ENCODE measurements around the gene ROBO2.

The ROBO2 gene

DNA sequence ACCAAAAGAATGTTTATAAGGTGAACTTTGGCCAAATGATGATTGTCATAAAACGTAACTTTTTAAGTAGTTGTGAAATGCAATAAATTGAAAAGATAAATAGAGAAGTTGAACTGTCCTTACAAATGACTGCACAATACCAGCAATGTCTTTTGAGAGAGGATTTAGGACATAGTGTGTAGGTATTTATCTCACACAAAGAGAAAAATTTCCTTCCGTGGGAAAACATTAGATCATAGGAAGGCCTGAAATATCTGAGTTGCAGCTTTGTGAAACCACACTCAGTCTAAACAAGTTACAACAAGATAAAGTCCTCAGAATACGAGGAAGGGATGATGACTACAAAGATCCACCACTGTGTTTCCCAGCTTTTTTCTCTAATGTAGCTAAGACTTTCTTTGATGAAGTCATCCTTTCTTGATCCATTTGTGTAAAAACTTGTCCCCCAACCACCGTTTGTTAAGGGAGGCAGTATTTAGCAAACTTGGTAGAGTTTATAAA lies 16.0 kb downstream of the ROBO2 start:
- ChIA-PET POLR2A (no interaction called here), CTCF (interaction anchor here (0.8 kb wide), 1 partner anchor 86 kb away, joined by 3 read pairs; no protein-coding TSS in a partner anchor)
- no peak for TF ChIP-seq L3MBTL2 (conservative IDR thresholded peaks at IDR 0.05)
- DNase-seq (ENCODE audit: extremely low spot score) = no peak

DNA sequence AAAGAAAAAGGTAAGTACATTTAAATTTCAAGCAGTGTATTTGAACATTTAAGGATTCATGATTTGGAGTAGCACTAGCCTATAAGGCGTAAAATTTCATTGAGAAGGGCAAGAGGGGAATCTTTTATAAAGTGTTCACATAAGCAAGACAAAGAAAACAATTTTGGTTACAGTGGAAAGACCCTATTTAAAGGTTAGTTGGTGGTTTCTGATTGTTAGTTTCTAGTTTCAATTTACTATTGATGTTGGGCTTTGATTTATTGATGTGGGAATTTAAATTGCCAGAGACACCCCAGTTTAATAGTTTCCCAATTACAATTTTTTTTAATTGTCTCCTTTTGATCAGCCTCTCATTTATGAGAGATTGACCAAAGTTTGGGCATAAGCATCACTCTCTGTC lies 19.5 kb downstream of the ROBO2 start:
- POLR2A ChIA-PET = no interaction called here
- CTCF ChIA-PET = interaction anchor here (1.2 kb wide), 1 partner anchor 24 kb away, joined by 3 read pairs; no protein-coding TSS in a partner anchor
- DNase-seq (ENCODE audit: extremely low spot score) = no peak
- TF ChIP-seq TARDBP (IDR thresholded peaks at IDR 0.05) = no peak
- TF ChIP-seq ZNF384 (IDR thresholded peaks at IDR 0.05) = no peak
- no peak for TF ChIP-seq SP1 (IDR thresholded peaks at IDR 0.05)
- TF ChIP-seq ELF4 (IDR thresholded peaks at IDR 0.05) = no peak
- no peak for TF ChIP-seq ARNT (IDR thresholded peaks at IDR 0.05)

DNA sequence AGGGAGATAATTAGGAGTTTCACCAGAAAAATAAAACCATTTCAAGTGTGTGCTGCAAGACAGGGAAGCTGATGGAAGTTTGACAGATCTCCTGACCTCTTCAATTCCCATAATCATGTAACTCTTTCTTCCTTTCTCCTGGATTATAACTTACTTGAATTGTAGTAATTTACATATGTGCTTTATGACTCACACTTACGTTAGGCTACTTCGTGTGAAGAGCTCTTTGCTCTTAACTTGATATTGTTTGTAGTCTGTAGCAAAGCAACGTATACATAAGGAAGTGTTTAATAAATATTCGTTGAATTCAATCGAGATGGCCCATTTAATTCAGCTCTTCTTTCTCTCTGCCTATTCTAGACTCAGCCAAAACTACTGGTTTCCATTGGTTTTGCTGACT lies 23.5 kb downstream of the ROBO2 start:
- DNase-seq (ENCODE audit: extremely low spot score) = no peak
- ChIA-PET CTCF (no interaction called here), POLR2A (no interaction called here)
- no peak for TF ChIP-seq SUZ12 (IDR thresholded peaks at IDR 0.05)
- TF ChIP-seq FOXM1 (IDR thresholded peaks at IDR 0.05; ENCODE audit: borderline replicate concordance) = no peak
- no peak for TF ChIP-seq ARNT (IDR thresholded peaks at IDR 0.05)
- TF ChIP-seq FOXK2 (IDR thresholded peaks at IDR 0.05) = no peak
- no peak for TF ChIP-seq HDGF (IDR thresholded peaks at IDR 0.05; ENCODE audit: borderline replicate concordance)
- TF ChIP-seq CTBP1 (IDR thresholded peaks at IDR 0.05; ENCODE audit: borderline replicate concordance) = no peak
- TF ChIP-seq SP1 (IDR thresholded peaks at IDR 0.05) = no peak
- TF ChIP-seq, protein P1, sequence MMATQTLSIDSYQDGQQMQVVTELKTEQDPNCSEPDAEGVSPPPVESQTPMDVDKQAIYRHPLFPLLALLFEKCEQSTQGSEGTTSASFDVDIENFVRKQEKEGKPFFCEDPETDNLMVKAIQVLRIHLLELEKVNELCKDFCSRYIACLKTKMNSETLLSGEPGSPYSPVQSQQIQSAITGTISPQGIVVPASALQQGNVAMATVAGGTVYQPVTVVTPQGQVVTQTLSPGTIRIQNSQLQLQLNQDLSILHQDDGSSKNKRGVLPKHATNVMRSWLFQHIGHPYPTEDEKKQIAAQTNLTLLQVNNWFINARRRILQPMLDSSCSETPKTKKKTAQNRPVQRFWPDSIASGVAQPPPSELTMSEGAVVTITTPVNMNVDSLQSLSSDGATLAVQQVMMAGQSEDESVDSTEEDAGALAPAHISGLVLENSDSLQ (IDR thresholded peaks at IDR 0.05) = no peak
- TF ChIP-seq ELF4 (IDR thresholded peaks at IDR 0.05) = no peak
- TF ChIP-seq BHLHE40 (IDR thresholded peaks at IDR 0.05; ENCODE audit: borderline replicate concordance) = no peak
- no peak for TF ChIP-seq TARDBP (IDR thresholded peaks at IDR 0.05)
- no peak for TF ChIP-seq ZNF384 (IDR thresholded peaks at IDR 0.05)
- TF ChIP-seq FOXA1 (IDR thresholded peaks at IDR 0.05) = no peak
- no peak for TF ChIP-seq L3MBTL2 (conservative IDR thresholded peaks at IDR 0.05)
- no peak for TF ChIP-seq LEF1 (IDR thresholded peaks at IDR 0.05; ENCODE audit: borderline replicate concordance)

DNA sequence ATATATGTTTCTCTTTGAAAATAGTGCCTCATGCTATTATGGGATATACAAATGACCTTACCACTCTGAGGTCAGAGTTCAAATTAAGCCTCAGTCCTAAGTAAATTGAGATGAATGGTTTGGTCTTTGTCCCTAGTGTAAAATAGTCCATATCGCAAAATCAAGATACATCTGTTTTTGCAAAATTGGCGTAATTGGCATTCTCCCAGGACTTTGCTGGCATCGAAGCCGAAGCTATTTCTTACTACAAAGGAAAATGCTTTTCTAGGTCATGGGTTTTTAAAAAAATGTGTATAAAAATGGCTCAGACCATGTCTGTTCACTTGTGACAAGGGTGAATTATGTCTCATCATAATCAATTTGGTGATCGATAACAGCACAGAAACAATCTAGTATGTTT lies 25.9 kb downstream of the ROBO2 start:
- no peak for DNase-seq (ENCODE audit: extremely low spot score)
- ChIA-PET CTCF (no interaction called here), POLR2A (no interaction called here)
- TF ChIP-seq FOXM1 (IDR thresholded peaks at IDR 0.05; ENCODE audit: borderline replicate concordance) = no peak
- TF ChIP-seq, protein P1 (IDR thresholded peaks at IDR 0.05) = no peak
- no peak for TF ChIP-seq HDGF (IDR thresholded peaks at IDR 0.05; ENCODE audit: borderline replicate concordance)
- TF ChIP-seq LEF1 (IDR thresholded peaks at IDR 0.05; ENCODE audit: borderline replicate concordance) = no peak
- TF ChIP-seq L3MBTL2 (conservative IDR thresholded peaks at IDR 0.05) = no peak
- no peak for TF ChIP-seq CTBP1 (IDR thresholded peaks at IDR 0.05; ENCODE audit: borderline replicate concordance)

DNA sequence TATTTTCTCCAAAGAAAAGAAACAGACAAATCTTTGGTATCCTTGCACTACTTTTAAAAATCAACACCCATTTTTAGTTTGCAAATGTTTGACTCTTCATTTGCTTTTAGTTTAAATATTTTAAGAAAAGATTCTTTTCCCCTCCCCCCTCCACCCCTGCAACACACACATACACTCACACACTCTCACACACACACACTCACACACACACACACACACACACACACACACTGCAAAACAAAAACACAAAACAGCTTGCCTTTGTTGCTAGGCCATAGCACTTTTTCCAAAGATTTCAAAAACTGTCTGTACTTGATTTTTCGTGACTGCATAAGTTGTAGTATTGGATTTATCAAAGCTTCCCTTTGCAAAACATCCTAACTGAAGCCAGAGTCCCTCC lies 26.9 kb downstream of the ROBO2 start:
- TF ChIP-seq FOXM1 (IDR thresholded peaks at IDR 0.05; ENCODE audit: borderline replicate concordance) = no peak
- no peak for TF ChIP-seq ELF4 (IDR thresholded peaks at IDR 0.05)
- TF ChIP-seq LEF1 (IDR thresholded peaks at IDR 0.05; ENCODE audit: borderline replicate concordance) = no peak
- TF ChIP-seq L3MBTL2 (conservative IDR thresholded peaks at IDR 0.05) = no peak
- no peak for TF ChIP-seq ZNF384 (IDR thresholded peaks at IDR 0.05)
- no peak for TF ChIP-seq BHLHE40 (IDR thresholded peaks at IDR 0.05; ENCODE audit: borderline replicate concordance)
- TF ChIP-seq CTBP1 (IDR thresholded peaks at IDR 0.05; ENCODE audit: borderline replicate concordance) = no peak
- DNase-seq (ENCODE audit: extremely low spot score) = no peak
- CTCF ChIA-PET = no interaction called here
- POLR2A ChIA-PET = no interaction called here

DNA sequence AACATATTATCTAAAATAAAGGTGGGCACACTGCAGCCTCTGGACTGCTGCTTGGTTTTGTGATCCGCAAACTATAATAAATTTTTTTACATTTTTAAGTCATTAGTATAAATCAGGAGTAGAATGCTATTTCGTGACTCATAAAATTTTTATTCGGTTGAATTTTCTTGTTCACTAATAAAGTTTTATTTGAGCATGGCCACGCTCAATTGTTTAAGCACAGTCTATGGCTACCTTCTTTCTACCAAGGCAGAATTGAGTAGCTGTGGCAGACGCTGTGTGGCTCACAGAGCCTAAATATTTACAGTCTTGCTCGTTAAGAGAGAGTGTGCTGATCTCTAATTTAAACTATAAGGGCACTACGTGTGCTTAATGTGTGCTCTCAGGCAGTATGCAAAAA lies 28.9 kb downstream of the ROBO2 start:
- no peak for TF ChIP-seq LEF1 (IDR thresholded peaks at IDR 0.05; ENCODE audit: borderline replicate concordance)
- no peak for TF ChIP-seq FOXA1 (IDR thresholded peaks at IDR 0.05)
- no peak for TF ChIP-seq CTBP1 (IDR thresholded peaks at IDR 0.05; ENCODE audit: borderline replicate concordance)
- TF ChIP-seq SP1 (IDR thresholded peaks at IDR 0.05) = no peak
- no peak for TF ChIP-seq TARDBP (IDR thresholded peaks at IDR 0.05)
- no peak for TF ChIP-seq ARNT (IDR thresholded peaks at IDR 0.05)
- no peak for TF ChIP-seq FOXK2 (IDR thresholded peaks at IDR 0.05)
- no peak for TF ChIP-seq HDGF (IDR thresholded peaks at IDR 0.05; ENCODE audit: borderline replicate concordance)
- no peak for TF ChIP-seq SUZ12 (IDR thresholded peaks at IDR 0.05)
- no peak for TF ChIP-seq ELF4 (IDR thresholded peaks at IDR 0.05)
- TF ChIP-seq BHLHE40 (IDR thresholded peaks at IDR 0.05; ENCODE audit: borderline replicate concordance) = no peak
- TF ChIP-seq NFRKB (IDR thresholded peaks at IDR 0.05) = no peak
- no peak for TF ChIP-seq FOXM1 (IDR thresholded peaks at IDR 0.05; ENCODE audit: borderline replicate concordance)
- TF ChIP-seq, protein P1 (IDR thresholded peaks at IDR 0.05) = no peak
- no peak for TF ChIP-seq L3MBTL2 (conservative IDR thresholded peaks at IDR 0.05)
- no peak for TF ChIP-seq ZNF384 (IDR thresholded peaks at IDR 0.05)
- CTCF ChIA-PET = no interaction called here
- POLR2A ChIA-PET = no interaction called here
- DNase-seq (ENCODE audit: extremely low spot score) = no peak

DNA sequence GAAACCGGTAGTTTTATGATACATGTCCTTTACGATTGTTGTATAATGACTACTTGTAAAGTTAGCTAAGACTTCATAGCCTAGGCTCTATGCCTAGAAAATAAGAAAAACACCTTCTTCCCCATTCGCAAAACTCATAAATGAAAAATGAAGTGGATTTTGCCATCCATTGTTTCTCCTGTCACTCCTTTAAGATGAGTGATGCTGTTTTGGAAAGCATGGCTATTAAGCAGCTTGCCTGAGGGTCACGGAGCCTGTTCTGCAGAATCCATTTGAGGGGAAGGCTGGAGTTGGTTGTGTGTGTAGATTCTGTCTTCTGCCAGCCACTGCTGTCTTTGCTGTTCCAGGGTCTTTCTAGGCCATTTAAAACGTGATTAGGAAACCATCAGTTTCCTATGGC lies 31.5 kb downstream of the ROBO2 start:
- DNase-seq (ENCODE audit: extremely low spot score) = no peak
- TF ChIP-seq CTBP1 (IDR thresholded peaks at IDR 0.05; ENCODE audit: borderline replicate concordance) (no peak), SUZ12 (IDR thresholded peaks at IDR 0.05) (no peak)
- TF ChIP-seq, protein P1 (IDR thresholded peaks at IDR 0.05) = peak; percentile 61
- CTCF ChIA-PET = no interaction called here
- POLR2A ChIA-PET = interaction anchor here (1.0 kb wide), 1 partner anchor 21 kb away, joined by 3 read pairs; no protein-coding TSS in a partner anchor

All from HEK293T (cell line).